WTC11 (cell line): ENCODE measurements around the gene GAS6.

Experiments
- ESRRA ChIP-seq: sonication (generic); formaldehyde crosslinking; IDR thresholded peaks from 2 replicates; pipeline ENCODE4 v1.8.1; 2022; ENCODE audit warnings: mild to moderate bottlenecking, missing genetic modification reagents, borderline replicate concordance
- ZNF138 ChIP-seq: sonication (generic); formaldehyde crosslinking; conservative IDR thresholded peaks from 2 replicates; pipeline ENCODE4 v1.8.1; 2022; ENCODE audit warnings: mild to moderate bottlenecking, moderate library complexity, missing genetic modification reagents
- TF ChIP-seq, protein P1 (sequence below): sonication (generic); formaldehyde crosslinking; IDR thresholded peaks from 2 replicates; pipeline ENCODE4 v1.8.1; 2022; ENCODE audit warnings: low read depth, mild to moderate bottlenecking, moderate library complexity, missing genetic modification reagents, borderline replicate concordance
- TF ChIP-seq, protein P2 (sequence below): fragments of 200-600 bp; IDR thresholded peaks from 2 replicates; pipeline ENCODE4 v1.8.0; 2022; ENCODE audit warnings: antibody characterized with exemption
- TF ChIP-seq, protein P3 (sequence below): sonication (generic); formaldehyde crosslinking; IDR thresholded peaks from 2 replicates; pipeline ENCODE4 v1.8.0; 2022; ENCODE audit warnings: mild to moderate bottlenecking, missing genetic modification reagents
- TF ChIP-seq, protein P4 (sequence below): sonication (generic); formaldehyde crosslinking; IDR thresholded peaks from 2 replicates; pipeline ENCODE4 v1.8.0; 2023; ENCODE audit warnings: missing genetic modification reagents, mild to moderate bottlenecking, borderline replicate concordance

DNA sequence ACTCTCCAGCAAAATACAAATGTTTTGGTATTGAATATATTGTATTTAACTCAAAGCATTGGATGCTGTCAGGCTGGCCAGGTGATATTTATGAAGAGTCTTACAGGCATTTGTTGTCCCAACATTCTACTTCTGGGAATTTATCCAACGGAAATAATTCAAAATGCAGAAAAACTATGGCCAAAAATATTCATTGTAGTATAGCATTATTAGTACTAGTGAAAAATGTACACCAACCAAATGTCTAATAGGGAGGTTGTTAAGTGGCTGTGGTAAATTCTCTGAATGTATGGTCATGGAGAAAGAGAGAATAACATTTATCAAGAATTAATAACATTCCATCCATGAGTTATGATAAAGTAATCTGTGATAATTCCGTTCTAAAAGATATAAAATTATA is 38.6 kb upstream of the GAS6 start:
- TF ChIP-seq, protein P1, sequence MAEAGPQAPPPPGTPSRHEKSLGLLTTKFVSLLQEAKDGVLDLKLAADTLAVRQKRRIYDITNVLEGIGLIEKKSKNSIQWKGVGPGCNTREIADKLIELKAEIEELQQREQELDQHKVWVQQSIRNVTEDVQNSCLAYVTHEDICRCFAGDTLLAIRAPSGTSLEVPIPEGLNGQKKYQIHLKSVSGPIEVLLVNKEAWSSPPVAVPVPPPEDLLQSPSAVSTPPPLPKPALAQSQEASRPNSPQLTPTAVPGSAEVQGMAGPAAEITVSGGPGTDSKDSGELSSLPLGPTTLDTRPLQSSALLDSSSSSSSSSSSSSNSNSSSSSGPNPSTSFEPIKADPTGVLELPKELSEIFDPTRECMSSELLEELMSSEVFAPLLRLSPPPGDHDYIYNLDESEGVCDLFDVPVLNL (CRISPR knock-in tag) = no peak
- no peak for TF ChIP-seq ZNF138
- no peak for TF ChIP-seq ESRRA (CRISPR knock-in tag)
- TF ChIP-seq, protein P2, sequence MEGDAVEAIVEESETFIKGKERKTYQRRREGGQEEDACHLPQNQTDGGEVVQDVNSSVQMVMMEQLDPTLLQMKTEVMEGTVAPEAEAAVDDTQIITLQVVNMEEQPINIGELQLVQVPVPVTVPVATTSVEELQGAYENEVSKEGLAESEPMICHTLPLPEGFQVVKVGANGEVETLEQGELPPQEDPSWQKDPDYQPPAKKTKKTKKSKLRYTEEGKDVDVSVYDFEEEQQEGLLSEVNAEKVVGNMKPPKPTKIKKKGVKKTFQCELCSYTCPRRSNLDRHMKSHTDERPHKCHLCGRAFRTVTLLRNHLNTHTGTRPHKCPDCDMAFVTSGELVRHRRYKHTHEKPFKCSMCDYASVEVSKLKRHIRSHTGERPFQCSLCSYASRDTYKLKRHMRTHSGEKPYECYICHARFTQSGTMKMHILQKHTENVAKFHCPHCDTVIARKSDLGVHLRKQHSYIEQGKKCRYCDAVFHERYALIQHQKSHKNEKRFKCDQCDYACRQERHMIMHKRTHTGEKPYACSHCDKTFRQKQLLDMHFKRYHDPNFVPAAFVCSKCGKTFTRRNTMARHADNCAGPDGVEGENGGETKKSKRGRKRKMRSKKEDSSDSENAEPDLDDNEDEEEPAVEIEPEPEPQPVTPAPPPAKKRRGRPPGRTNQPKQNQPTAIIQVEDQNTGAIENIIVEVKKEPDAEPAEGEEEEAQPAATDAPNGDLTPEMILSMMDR = no peak
- TF ChIP-seq, protein P3, sequence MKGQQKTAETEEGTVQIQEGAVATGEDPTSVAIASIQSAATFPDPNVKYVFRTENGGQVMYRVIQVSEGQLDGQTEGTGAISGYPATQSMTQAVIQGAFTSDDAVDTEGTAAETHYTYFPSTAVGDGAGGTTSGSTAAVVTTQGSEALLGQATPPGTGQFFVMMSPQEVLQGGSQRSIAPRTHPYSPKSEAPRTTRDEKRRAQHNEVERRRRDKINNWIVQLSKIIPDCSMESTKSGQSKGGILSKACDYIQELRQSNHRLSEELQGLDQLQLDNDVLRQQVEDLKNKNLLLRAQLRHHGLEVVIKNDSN (CRISPR knock-in tag) = no peak
- TF ChIP-seq, protein P4, sequence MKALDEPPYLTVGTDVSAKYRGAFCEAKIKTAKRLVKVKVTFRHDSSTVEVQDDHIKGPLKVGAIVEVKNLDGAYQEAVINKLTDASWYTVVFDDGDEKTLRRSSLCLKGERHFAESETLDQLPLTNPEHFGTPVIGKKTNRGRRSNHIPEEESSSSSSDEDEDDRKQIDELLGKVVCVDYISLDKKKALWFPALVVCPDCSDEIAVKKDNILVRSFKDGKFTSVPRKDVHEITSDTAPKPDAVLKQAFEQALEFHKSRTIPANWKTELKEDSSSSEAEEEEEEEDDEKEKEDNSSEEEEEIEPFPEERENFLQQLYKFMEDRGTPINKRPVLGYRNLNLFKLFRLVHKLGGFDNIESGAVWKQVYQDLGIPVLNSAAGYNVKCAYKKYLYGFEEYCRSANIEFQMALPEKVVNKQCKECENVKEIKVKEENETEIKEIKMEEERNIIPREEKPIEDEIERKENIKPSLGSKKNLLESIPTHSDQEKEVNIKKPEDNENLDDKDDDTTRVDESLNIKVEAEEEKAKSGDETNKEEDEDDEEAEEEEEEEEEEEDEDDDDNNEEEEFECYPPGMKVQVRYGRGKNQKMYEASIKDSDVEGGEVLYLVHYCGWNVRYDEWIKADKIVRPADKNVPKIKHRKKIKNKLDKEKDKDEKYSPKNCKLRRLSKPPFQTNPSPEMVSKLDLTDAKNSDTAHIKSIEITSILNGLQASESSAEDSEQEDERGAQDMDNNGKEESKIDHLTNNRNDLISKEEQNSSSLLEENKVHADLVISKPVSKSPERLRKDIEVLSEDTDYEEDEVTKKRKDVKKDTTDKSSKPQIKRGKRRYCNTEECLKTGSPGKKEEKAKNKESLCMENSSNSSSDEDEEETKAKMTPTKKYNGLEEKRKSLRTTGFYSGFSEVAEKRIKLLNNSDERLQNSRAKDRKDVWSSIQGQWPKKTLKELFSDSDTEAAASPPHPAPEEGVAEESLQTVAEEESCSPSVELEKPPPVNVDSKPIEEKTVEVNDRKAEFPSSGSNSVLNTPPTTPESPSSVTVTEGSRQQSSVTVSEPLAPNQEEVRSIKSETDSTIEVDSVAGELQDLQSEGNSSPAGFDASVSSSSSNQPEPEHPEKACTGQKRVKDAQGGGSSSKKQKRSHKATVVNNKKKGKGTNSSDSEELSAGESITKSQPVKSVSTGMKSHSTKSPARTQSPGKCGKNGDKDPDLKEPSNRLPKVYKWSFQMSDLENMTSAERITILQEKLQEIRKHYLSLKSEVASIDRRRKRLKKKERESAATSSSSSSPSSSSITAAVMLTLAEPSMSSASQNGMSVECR (CRISPR knock-in tag) = no peak
